NB4 (cell line): ENCODE results near the gene C10orf143.
A peak's percentile ranks its signal among the peaks of the same experiment; 100 is the strongest.

ENCODE experiments used
- DNase-seq: peaks from one replicate; pipeline ENCODE4 v3.0.0; 2010; ENCODE audit warnings: low read depth
- H3K4me3 ChIP-seq: one replicate; pipeline ENCODE4 v1.5.1; 2011; ENCODE audit warnings: mild to moderate bottlenecking, low read depth, low read length, moderate library complexity
- MYC ChIP-seq: IDR thresholded peaks from 2 replicates; pipeline ENCODE4 v1.6.1; 2011; ENCODE audit warnings: low read depth, low read length
- POLR2A ChIP-seq: IDR thresholded peaks from 2 replicates; pipeline ENCODE4 v1.6.1; 2011; ENCODE audit warnings: mild to moderate bottlenecking; ENCODE audit not compliant: insufficient read length; ENCODE audit errors: extremely low read depth
- TF ChIP-seq, protein P1 (sequence below): IDR thresholded peaks from 2 replicates; pipeline ENCODE4 v1.6.1; 2011; ENCODE audit warnings: low read depth, low read length
- TF ChIP-seq, protein P2 (sequence below): IDR thresholded peaks from one replicate; pipeline ENCODE4 v1.5.1; 2012; ENCODE audit warnings: low read depth, low read length

Gene C10orf143

DNA sequence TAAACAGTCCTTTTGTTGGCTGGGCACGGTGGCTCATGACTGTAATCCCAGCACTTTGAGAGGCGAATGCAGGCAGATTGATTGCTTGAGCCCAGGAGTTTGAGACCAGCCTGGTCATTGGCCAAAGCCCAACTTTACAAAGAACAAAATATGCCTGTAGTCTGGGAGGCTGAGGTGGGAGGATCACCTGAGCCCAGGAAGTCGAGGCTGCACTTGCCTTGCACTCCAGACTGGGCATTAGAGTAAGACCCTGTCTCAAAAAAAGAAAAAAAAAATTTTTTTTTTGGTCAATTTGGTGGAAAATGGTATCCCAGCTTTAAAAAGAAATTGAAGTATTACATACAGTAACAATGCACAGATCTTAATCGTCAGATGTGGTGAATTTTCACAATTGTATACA lies 30.4 kb upstream of the C10orf143 start:
- no peak overlapping the region for H3K4me3 ChIP-seq
- TF ChIP-seq, protein P1, sequence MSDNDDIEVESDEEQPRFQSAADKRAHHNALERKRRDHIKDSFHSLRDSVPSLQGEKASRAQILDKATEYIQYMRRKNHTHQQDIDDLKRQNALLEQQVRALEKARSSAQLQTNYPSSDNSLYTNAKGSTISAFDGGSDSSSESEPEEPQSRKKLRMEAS, result no peak
- no peak for DNase-seq

DNA sequence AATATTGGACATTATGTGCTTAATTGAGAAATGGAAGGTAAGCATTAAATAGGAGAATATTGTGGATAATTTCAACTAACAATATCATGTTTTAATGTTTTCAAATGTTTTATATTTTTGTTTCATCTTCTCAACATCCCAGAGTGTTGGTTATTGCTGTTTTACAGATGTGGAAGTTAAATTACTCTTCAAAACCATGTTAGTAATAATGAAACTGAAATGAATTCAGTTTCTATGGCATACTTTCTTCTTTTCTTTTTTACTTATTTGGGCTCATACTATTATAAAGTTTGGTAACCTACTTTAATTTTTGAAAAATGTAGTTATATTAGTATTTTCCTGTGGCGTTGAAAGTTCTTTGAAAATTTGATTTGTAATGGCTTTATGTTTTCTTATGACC lies 29.8 kb upstream of the C10orf143 start:
- DNase-seq, result no peak
- peak overlapping the region; percentile 9 for H3K4me3 ChIP-seq
- TF ChIP-seq MYC (no peak), POLR2A (no peak)
- TF ChIP-seq, protein P1, result no peak
- TF ChIP-seq, protein P2, sequence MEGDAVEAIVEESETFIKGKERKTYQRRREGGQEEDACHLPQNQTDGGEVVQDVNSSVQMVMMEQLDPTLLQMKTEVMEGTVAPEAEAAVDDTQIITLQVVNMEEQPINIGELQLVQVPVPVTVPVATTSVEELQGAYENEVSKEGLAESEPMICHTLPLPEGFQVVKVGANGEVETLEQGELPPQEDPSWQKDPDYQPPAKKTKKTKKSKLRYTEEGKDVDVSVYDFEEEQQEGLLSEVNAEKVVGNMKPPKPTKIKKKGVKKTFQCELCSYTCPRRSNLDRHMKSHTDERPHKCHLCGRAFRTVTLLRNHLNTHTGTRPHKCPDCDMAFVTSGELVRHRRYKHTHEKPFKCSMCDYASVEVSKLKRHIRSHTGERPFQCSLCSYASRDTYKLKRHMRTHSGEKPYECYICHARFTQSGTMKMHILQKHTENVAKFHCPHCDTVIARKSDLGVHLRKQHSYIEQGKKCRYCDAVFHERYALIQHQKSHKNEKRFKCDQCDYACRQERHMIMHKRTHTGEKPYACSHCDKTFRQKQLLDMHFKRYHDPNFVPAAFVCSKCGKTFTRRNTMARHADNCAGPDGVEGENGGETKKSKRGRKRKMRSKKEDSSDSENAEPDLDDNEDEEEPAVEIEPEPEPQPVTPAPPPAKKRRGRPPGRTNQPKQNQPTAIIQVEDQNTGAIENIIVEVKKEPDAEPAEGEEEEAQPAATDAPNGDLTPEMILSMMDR, result no peak

DNA sequence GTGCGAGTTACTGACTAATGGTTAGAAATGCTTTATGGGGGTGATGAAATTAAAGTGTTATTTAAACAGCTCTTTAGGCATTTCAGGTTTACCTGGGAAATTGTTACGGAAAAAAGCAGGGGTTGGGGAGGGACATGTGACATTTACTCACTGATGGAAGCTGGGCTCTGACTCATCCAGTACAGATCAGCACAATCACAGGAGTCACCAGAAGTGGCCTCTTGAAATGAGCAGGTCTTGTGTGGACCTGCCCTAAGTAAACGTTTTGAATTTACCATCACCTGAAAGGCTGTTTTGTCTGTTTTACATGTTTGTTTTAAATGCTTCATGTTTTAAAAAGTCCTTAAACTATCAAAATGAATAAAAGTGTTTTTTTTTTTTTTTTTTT lies 27.8 kb upstream of the C10orf143 start:
- peak overlapping the region; percentile 98 for H3K4me3 ChIP-seq
- peak; percentile 44 for DNase-seq
- TF ChIP-seq, protein P2, result no peak
- TF ChIP-seq, protein P1, result no peak
- no peak for TF ChIP-seq POLR2A
- TF ChIP-seq MYC, result no peak

DNA sequence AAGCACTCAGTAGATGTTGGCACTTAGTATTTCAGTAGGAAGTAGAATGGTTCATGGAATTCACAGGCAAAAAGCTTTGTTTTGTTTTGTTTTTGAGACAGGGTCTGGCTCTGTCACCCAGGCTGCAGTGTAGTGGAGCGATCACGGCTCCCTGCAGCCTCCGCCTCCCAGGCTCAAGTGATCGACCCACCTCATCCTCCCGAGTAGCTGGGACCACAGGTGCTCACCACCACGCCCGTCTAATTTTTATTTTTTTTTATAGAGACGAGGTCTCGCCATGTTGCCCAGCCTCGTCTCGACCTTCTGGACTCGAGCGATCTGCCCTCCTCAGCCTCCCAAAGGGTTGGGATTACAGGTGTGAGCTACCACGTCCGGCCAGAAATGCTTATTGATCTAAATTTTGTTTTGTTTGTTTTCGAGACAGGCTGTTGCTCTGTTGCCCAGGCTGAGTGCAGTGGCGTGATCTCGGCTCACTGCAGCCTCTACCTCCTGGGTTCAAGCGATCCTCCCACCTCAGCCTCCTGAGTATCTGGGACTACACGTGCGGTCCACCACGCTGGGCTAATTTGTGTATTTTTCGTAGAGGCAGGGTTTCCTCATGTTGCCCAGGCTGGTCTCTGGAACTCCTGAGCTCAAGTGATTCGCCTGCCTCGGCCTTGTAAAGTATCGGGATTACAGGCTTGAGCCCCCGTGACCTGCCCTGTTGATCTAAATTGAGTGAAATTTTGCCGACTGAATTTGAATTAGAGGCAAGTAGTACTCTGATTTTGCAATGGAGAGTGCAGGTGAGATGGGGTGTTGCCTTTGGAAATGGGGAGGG lies 27.2 kb upstream of the C10orf143 start:
- TF ChIP-seq, protein P1, result no peak
- TF ChIP-seq POLR2A (no peak), MYC (no peak)
- TF ChIP-seq, protein P2, result no peak
- H3K4me3 ChIP-seq, result peak overlapping the region; percentile 98
- DNase-seq, result no peak

DNA sequence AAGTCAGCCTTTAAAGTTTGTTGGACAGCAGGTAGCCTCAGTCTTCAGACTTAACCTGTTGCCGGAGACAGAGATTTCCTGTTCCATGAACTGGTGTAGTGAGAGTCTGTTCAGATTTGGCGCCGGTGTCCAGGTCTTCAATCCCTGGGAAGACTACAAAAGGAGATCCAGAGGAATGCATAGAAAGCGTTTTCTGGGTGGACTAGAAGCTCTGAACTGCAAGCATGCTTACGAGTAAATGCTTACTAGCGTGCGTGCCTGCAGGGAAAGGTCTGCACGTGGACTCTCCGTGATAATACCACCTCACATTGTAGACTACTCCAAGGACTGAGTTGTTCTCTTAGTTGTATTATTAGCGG lies 26.4 kb upstream of the C10orf143 start:
- H3K4me3 ChIP-seq, result peak overlapping the region; percentile 98
- peak; percentile 43 for DNase-seq
- TF ChIP-seq, protein P1, result peak; percentile 76
- no peak for TF ChIP-seq POLR2A
- no peak for TF ChIP-seq MYC

DNA sequence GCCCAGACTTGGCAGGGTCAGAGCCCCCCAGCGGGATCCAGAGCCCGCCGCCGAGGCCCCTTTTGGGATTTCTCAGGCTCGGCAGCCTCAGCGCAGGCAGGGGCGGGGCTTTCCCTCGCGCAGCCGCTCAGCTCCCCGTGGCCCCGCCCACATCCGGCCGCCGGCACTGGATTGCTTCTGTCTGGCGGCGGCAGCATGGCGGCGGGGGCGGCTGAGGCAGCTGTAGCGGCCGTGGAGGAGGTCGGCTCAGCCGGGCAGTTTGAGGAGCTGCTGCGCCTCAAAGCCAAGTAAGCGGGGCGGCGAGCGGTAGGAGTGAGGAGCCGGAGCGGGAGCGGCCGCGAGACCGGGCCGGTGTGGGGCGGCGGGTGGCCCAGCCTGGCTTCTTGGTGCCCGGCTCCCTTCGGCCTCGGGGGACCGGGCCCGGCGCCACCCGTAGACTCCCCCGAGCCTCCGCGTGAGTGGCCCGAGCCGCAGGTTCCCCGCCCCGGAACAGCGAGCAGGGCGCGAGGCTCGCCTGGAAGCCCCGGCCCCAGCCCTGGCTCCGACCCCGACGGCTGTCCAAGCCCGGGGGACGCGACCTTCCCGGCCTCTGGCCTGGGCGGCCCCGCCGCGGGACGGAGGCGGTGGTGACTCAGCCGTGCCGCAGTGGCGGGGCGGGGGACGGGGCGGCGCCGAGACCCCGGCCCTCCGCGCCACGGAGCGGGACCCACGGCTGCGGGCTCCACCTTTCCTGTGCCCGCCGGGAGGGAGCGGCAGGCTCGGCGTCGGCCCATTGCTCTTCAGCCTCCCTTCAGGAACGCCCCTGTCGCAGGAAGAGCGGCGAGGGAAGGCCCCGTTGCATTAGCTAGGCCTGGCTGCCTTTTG lies 25.8 kb upstream of the C10orf143 start, which contains the start of gene GLRX3:
TSS of gene GLRX3 (plus strand) at position 166 of the 864 bp plus-strand sequence. CDS start at position 196, 30 bp downstream.
- H3K4me3 ChIP-seq, result peak within 1 kb of the TSS; percentile 98
- DNase-seq, result peak; percentile 92
- TF ChIP-seq, protein P1, result peak; percentile 74
- TF ChIP-seq, protein P2, result no peak
- peak; percentile 79 for TF ChIP-seq POLR2A
- TF ChIP-seq MYC, result peak; percentile 76
